NCI-H748 treated with DMSO at 0.1 percent for 48 hours (cell line): ENCODE measurements around the gene LILRB2.
A peak's percentile ranks its signal among the peaks of the same experiment; 100 is the strongest.
"Not testable (repeated sequence)": the region's sequence is repeated elsewhere in the genome, so short reads cannot be mapped to it uniquely, and the experiment has no call there.

Experiments used
- DNase-seq: peaks from one replicate; lab custom pipeline; 2025; lab: John Stamatoyannopoulos, UW

LILRB2 gene

DNA sequence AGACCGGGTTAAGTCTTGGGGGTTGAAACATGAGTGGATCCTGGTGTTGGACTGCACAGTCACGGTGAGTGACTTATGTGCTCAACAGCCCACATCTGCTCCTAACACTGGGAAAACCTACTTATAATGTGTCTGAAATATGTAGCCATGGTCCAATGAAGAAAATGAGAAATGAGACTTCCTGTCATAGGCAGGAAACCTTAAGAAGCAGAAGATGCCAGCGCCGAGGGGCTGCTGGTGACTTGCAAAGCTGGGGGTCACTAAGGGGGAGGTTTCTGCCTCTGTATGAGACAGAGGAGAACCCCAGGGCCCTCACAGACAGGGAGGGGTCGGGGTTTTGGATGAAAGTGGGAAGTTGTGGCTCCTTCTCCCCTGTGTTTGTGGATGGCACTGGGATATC, 8.7 kb downstream of the LILRB2 start:
- not testable (repeated sequence) for DNase-seq

DNA sequence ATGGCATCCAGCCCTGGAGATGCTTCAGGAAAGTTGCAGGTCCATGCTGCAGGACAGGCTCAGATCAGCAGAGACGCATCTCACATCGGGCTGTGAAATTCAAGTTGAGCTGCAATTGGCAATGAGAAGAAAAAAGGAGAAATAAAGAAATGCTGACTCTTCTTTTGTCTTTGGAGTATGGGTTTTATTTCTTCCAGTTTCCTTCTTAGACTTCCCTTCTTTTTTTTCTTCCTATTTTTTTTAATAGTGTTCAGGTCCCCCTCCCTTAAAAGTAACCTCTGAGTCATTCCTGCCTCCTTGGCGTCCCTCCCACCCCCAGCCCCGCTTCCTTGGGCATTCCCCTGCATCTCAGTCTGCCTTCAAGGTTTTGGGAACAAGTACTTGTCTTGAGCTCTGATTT, 9.3 kb downstream of the LILRB2 start:
- DNase-seq = not testable (repeated sequence)

DNA sequence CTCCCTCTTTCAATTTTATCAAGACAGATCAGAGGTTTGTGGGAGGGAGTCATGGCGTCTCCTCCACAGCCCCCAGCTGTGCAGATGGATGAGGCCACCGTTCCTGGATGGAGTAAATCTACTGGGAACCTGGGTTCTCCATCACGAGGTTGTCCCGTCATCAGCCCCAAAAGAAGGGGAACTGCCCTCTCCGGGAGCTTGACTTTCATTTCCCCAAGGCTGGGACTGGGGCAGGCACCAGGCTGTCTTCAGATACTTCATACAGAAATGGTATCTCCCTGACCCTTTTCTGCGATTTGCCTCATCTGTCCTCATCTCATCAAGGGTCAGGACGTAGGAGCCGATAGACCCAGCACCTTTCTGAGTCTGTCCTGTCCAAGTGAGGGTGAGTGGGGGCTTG, 9.8 kb downstream of the LILRB2 start:
- DNase-seq = no peak

DNA sequence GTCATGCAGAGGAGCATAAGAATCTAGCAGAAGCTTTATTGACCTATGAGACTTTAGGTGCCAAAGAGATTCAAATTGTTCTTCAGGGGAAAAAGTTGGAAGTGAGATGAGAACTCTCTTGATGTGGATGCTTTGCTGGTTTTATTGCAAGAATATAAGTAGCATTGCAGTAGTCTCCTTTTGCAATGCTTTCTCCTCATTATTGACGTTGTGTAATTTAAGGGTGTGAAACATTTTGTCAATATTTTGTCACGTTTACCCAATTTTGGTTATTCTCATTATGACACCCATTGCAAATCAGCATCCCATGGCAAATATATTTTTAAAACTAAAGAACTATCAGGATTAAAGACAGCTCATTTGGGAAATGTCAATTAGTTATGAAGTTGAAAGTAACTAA, 12.0 kb downstream of the LILRB2 start:
- DNase-seq = no peak

DNA sequence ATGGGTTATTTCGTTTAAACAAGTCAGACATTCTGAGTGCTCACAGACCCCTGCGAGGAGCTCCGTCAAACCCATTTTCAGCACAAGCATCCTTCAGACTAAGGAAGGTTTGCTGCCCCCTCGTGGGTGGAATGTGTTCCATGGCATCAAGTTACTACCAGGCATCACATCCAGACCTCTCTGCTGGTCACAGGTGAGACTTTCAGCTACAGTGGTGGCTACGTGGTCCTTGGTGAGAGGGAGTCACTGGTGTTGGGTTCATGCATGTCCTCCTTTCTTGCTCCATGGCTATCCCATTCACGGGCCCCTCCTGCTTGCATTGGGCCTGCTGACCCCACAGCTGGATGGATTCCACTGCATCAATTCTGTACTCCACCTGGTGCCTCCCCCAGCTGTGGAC, 14.8 kb downstream of the LILRB2 start:
- peak; percentile 61 for DNase-seq

DNA sequence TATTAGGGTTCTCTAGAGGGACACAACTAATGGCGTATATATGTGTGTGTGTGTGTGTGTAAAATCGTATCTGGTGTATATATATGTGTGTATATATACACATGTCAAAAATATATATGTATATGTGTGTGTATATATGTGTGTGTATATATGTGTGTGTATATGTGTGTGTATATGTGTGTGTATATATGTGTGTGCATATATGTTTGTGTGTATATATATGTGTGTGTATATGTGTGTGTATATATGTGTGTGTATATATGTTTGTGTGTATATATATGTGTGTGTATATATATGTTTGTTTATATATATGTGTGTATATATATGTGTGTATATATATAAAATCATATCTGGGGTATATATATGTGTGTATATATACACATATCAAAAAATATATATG, 18.4 kb downstream of the LILRB2 start:
- DNase-seq = no peak

DNA sequence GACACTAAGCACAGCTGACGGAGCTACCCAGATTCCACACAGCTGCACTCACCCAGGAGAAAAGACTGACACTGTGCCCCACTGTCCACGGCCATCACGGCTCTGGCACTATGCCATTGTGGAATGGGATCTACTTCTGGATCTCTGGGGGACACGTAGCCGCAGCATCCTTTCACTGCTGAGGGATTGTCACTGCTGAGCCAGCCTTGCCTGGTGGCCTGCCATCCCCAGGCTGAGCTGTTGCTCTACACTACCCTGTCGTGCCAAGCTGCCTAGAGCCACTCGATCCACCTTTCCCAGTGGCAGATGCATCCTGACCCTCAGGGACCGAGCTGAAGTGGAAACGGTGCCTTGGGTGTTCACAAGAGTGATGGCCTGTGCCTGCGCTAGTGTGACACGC, 18.8 kb downstream of the LILRB2 start:
- DNase-seq = no peak

DNA sequence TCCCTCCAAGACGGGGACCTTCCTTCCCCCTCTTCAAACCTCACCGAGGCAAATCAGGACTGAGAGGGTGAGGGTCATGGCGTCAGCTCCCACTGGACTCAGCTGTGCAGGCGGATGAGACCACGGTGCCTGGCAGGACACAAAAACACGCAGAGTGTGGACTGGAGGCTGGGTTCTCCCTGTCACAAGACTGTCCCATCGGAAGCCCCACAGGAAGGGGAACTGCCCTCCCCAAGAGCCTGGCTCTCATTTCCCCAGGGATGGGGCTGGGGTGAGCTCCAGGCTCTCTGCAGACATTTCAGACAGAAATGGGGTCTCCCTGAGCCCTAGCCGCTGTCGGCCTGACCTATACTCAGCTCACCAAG, 23.8 kb downstream of the LILRB2 start, which contains the start of gene LILRB5:
Gene LILRB5, minus strand, starts transcription at position 158 of the 365 bp plus-strand sequence. Its CDS starts 80 bp downstream, at position 78.
- no peak for DNase-seq

DNA sequence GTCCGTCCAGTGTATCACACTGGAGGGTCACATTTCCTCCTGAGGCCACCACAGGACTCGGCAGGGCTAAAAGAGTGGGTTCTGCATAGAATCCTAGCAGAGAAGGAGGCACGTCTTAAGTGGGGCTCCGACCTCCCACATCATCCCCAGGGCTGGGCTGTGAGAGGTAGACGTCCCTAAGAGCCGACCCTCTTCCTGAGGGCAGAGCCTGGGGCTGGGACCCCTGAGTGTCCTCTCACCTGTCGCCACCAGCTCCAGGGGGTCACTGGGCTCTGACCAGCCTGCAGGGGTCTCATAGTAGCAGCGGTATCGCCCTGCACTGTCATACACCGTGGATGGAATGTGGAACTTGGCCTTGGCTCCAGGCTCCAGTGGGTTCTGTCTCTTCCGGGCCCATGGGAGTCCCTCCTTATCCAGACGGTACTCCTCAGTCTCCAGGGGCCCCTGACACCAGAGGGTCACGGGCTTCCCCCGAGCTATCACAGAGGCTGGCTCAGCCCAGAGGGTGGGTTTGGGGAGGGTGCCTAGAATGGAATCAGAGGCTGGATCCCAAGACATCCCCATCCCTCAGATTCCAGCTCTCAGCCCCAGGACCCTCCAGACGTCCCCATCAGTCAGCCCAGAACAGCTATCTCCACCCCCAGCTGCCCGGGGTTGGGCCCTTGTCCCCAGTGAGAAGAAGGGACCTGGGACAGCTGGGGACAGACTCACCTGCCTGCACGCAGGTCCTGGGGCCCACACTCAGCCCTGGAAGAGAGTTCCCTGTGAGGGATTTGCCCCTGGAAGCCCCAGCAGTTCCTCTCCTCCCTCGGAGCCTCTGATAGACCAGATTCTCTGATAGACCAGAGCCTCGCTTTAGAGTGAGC, 24.4 kb downstream of the LILRB2 start:
- no peak for DNase-seq

DNA sequence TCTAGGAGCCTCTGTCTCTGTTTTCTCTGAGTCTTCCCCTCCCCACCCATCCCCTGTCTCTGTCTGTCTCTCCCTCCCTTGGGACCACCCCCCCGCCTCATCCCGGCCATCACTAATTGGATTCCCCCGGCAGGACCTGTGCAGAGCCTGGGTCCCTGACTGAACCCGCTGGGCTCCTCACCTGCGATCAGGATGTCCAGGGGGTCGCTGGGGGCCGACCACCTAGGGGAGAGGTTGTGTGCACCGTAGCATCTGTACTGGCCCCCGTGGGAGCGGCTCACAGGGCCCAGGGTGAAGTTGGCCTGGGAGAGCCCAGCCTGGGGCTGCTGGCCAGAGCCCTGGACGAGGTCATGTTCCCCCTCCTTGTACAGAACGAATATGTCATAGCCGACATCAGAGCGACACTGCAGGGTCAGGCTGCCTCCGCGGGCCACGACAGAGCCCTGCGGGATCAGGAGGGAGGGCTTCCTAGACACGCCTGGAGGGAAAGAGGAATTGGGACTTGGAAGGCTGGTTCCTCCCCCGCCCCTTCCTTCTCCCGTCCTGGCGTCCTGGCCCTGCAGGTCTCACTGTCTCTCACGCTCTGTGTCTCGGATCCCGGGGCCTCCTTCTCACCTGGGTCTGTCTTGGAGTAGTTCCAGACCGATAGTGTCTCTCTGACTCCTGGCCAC, 25.7 kb downstream of the LILRB2 start:
- DNase-seq = no peak

DNA sequence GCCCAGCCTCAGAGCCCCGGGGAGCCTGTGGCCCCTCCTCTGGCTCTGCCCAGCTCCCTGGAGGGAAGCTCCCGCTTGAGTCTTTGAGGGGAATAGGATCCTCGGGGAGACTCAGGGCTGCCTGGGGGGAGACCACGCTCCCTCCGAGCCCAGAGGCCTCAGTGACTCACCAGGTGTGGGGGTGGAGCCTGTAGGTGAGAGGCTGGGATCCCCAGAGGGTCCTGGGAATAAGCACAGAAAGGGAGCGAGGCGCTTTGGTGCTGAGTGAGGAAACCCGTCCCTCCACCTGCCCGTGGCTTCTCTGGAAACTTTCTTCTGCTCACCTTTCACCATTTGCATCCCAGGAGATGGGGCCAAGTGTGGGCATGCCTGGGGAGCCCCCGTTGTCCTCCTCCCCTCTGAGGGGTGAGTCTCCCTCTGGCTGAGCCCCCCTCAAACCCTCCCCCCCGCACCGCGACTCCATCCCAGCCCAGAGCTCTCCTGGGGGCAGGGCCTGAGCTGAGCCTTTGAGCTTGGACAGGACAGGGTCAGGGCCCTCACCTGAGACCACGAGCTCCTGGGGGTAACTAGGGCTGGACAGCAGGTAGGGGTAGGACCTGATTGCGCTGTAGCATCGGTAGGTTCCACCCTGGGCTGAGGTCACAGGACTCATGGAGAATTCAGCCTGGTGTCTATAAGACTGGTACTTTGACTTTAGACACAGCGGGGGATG, 26.6 kb downstream of the LILRB2 start:
- no peak for DNase-seq

DNA sequence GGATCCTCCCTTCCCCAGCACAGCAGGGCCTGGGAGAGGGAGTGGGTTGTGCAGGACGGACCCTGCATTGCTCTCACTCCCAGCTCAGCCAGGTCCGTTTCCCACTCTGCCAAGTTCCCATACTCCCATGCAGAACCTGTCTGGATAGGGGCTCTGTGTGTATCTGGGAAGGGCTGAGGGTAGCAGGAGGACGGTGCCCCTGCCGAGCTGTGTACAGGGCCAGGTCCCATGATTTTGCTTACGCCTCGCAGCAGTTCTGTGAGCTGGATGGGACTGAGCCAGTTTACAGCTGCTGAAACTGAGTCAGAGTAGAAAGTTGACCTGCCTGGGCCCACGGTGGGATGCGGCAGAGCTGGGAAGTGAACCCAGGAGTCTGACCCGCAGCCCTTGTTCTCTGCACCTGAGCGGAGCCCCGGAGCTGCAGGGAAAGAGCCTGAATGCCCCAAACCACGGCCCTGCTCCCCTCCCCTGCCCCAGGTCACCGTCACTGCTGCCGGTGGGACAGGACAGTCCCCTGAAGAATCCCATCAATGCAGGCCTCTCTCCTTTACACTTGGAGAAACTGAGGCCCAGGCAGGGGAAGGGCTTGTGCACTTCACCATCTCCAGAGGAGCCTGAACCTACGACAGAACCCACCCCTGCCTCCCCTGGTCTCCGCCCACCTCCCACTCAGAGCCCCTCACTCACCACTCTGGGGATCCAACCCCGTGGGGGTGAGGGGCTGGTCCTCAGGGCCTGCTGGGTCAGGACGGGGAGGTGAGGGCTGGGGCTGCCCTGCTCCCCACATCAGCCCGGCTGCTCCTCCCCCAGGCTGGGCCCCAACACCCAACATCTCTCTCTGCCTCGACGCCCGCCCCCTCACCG, 27.3 kb downstream of the LILRB2 start:
- no peak for DNase-seq

DNA sequence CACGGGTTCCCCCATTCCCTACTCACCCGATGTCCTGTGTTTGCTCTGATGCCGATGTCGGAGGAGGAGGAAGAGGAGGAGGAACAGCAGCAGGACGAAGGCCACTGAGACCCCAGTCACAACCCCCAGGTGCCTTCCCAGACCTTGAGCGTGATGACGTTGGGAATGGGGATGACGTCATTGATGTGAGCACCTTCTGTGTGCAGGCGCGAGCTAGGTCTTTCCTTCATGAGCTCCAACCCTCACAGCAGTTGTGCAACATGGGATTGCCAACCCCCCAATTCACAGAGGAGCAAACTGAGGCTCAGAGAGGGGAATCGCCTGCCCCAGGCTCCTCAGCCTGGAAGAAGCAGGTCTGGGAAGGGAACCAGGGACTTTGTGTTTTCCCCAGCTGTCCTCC, 28.1 kb downstream of the LILRB2 start:
- no peak for DNase-seq

DNA sequence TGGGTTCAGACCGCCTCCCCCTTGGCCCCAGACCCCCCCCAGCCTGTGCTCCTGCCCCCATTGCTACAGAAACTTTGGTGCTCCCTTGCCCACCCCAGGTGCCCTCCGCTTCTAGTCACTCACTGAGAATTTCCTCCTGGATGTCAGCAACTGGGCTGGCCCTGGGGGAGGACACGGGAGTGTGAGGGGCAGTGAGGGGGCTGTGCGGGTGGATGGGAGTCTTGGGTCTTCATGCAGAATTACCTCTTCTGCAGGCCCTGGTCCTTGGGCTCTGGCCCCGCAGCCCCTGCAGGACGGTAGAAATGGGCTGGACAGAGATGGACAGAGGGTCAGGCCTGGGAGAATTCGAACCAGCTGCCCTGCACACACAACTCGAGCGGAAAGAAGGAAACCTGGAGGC, 28.7 kb downstream of the LILRB2 start:
- DNase-seq = no peak

DNA sequence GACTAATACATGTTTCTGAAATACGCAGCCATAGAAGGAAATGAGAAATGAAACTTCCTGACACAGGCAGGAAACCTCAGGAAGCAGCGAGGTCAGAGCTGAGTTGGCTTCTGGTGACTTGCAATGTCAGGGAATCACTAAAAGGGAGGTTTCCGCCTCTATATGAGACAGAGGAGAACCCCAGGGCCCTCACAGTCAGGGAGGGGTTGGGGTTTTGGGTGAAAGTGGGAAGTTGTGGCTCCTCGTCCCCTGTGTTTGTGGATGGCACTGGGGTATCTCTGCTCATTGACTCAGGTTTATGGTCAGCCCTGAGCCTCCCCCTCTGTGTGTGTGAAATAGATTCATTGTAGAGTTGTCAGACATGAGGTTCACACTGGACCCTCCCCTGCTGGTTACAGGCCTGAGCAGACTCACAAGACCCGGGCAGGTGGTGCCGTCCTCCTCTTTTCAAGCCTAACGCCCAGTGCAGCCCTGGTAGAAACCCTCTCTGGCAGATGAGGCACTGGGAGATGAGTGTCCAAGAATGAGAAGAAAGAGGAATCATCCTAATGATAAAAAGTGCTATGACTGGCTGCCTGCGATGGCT, 32.8 kb downstream of the LILRB2 start:
- DNase-seq = no peak

DNA sequence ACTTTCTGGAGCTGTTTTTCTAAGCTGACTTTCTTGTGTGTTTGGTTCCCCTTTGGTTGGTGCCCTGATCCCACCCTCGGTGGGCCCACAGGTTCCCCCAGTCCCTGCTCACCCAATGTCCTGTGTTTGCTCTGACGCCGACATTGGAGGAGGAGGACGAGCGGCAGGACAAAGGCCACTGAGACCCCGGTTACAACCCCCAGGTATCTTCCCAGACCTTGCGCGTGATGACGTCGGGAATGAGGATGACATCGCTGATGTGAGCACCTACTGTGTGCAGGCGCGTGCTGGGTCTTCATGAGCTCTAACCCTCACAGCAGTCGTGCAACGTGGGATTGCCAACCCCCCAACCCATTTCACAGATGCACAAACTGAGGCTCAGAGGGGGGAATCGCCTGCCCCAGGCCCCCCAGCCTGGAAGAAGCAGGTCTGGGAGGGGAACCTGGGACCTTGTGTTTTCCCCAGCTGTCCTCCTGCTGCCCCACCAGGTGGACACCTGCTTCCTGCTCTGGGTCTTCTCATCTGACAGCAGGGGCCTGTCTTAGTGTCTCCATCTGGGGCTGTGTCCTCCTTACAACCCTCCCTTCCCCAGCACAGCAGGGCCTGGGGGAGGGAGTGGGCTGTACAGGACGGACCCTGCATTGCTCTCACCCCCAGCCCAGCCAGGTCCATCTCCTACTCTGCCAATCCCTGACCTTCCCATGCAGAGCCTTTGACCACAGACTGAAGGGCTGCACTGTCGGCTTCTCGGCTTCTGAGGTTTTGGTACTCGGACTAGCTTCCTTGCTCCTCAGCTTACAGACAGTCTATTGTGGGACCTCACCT, 33.6 kb downstream of the LILRB2 start:
- DNase-seq = no peak

DNA sequence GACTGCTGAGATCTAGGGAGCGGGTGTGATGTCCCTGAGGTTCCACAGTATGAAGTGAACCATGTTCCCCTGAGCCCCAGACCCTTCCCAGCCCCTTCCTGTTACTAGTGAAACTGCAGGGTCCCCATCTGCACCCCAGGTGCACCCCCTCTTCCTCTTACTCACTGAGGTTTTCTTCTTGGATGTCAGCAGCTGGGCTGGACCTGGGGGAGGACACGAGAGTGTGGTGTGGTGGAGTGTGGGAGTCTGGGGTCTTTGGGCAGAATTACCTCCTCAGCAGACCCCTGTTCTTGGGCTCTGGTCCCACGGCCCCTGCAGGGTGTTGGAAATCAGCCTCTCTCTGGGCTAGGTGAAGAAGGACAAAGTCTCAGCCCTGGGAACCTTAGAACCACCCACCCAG, 35.0 kb downstream of the LILRB2 start:
- DNase-seq = no peak

DNA sequence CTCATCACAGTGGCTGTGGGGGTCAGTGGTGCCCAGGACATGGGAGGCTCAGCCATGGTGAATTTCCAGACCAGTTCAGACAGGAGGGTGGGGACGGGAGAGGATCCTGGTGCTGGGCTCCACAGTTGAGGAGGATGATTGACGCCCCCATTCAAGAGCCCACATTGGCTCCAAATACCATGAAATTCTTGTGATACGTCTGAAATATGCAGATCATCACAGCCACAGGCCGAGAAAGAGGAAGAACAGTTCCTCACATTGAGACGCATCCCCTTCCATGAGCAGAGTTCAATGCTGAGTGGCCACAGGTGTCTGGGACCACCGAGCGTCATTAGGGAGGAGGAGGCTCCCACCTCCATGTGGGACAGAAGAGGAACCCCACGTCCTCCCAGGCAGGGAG, 37.1 kb downstream of the LILRB2 start:
- not testable (repeated sequence) for DNase-seq

DNA sequence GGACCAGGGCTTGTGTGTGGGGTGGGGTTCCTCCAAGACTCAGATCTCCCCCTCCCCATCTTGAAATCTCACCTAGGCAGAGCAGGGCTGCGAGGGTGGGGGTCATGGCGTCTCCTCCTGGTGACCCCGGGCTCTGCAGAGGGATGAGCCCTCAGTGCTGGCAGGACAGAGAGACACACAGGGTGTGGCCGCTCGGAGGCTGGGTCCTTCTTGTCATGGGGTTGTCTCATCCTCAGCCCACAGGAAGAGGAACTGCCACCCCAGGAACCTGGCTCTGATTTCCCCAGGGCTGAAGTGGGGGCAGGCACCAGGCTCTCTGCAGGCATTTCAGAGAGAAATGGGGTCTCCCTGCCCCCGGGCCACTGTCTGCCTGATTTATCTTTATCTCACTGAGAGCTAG, 38.3 kb downstream of the LILRB2 start, which contains the start of gene LILRA6:
Gene LILRA6, minus strand, starts transcription at position 145 of the 400 bp plus-strand sequence.
- DNase-seq = not testable (repeated sequence)

DNA sequence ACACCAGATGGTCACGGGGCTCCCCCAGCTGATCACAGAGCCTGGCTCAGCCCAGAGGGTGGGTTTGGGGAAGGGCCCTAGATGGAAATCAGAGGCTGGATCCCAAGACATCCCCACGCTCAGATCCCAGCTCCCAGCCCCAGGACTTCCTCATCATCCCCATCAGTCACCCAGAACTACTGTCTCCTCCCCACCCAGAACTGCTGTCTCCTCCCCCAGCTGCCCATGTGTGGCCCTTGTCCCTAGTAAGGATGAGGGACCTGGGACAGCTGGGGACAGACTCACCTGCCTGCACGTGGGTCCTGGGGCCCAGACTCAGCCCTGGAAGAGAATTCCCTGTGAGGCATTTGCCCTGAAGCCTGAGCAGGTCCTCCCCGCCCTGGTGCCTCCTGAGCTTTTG, 38.7 kb downstream of the LILRB2 start:
- DNase-seq = not testable (repeated sequence)
